HUES64 (cell line): Measurements from ENCODE around the gene LINC00305.

Experiments
- H3K27ac ChIP-seq: 2 replicates; pipeline ENCODE4 v1.7.0; 2013; ENCODE audit warnings: low read depth, low read length, inconsistent platforms
- H3K27me3 ChIP-seq: 2 replicates; pipeline ENCODE4 v1.6.1; 2013; ENCODE audit warnings: mild to moderate bottlenecking, low read length; ENCODE audit not compliant: insufficient read depth
- H3K36me3 ChIP-seq: 2 replicates; pipeline ENCODE4 v1.6.1; 2013; ENCODE audit warnings: mild to moderate bottlenecking, low read length; ENCODE audit not compliant: insufficient read depth
- H3K4me1 ChIP-seq: 2 replicates; pipeline ENCODE4 v1.6.1; 2013; ENCODE audit warnings: mild to moderate bottlenecking, low read length, moderate library complexity; ENCODE audit not compliant: insufficient read depth
- H3K4me3 ChIP-seq: 2 replicates; pipeline ENCODE4 v1.5.1; 2013; ENCODE audit warnings: mild to moderate bottlenecking, low read length, moderate library complexity
- H3K9ac ChIP-seq: 2 replicates; pipeline ENCODE4 v1.6.1; 2013; ENCODE audit warnings: mild to moderate bottlenecking, low read depth, low read length
- H3K9me3 ChIP-seq: 2 replicates; pipeline ENCODE4 v1.6.1; 2013; ENCODE audit warnings: low read depth, low read length; ENCODE audit not compliant: insufficient read depth
- WGBS: fragments of 150-250, 120-280 bp; methylation state at CpG from one replicate; pipeline ENCODE4 v1.1.7; 2013; ENCODE audit warnings: missing lambda C conversion rate; 5-methylcytosine and 5-hydroxymethylcytosine counted together

The LINC00305 gene

GRCh38 chr18:64031411-64031810 lies 117.5 kb downstream of the LINC00305 start:
- WGBS, result 93% methylated on average over 2 of the region's 3 CpGs
- H3K9me3 ChIP-seq, result no peaks in the 10 kb centered on the region
- H3K4me1 ChIP-seq, result no peaks in the 10 kb centered on the region; the same call in 1 of the 2 replicates
- H3K36me3 ChIP-seq, result no peaks in the 10 kb centered on the region
- no peak overlapping the region for H3K4me3 ChIP-seq
- no peak overlapping the region for H3K27ac ChIP-seq
- no peak overlapping the region for H3K9ac ChIP-seq
- H3K27me3 ChIP-seq, result no peaks in the 10 kb centered on the region
